Gastrocnemius medialis (tissue), 4 donors: ENCODE data around the gene ST14.

Source experiments
- POLR2A ChIP-seq, 2 donors: fragments of 450-650 bp; IDR thresholded peaks; one replicate each; pipeline ENCODE4 v1.6.1; 2017; ENCODE audit warnings: antibody characterized with exemption in 2 of 2, mild to moderate bottlenecking in 2 of 2, moderate library complexity in 2 of 2
- TF ChIP-seq, protein P1 (sequence below), 5 experiments: fragments of 450-650 bp in 3 of 5; fragments of 200-600 bp in 2 of 5; sonication (generic) in 2 of 5; IDR thresholded peaks in 4 of 5; conservative IDR thresholded peaks in 1 of 5; 1 replicate in 4 of 5; 2 replicates in 1 of 5; pipeline ENCODE4 v1.5.1; 2016 to 2019; ENCODE audit warnings: antibody characterized with exemption in 5 of 5, mild to moderate bottlenecking in 3 of 5, moderate library complexity in 3 of 5

- TF ChIP-seq, protein P1, sequence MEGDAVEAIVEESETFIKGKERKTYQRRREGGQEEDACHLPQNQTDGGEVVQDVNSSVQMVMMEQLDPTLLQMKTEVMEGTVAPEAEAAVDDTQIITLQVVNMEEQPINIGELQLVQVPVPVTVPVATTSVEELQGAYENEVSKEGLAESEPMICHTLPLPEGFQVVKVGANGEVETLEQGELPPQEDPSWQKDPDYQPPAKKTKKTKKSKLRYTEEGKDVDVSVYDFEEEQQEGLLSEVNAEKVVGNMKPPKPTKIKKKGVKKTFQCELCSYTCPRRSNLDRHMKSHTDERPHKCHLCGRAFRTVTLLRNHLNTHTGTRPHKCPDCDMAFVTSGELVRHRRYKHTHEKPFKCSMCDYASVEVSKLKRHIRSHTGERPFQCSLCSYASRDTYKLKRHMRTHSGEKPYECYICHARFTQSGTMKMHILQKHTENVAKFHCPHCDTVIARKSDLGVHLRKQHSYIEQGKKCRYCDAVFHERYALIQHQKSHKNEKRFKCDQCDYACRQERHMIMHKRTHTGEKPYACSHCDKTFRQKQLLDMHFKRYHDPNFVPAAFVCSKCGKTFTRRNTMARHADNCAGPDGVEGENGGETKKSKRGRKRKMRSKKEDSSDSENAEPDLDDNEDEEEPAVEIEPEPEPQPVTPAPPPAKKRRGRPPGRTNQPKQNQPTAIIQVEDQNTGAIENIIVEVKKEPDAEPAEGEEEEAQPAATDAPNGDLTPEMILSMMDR (IDR thresholded peaks at IDR 0.05 in 4 of 5, conservative IDR thresholded peaks at IDR 0.05 in 1 of 5): no peak
- TF ChIP-seq POLR2A (IDR thresholded peaks at IDR 0.05): no peak
These were observed 85.3 kb downstream of the ST14 start for GRCh38 chr11:130244848-130245247.
